GM19240 (cell line): ENCODE data around the gene ESPNL.

Source experiments
- DNase-seq: peaks from one replicate; pipeline ENCODE4 v3.0.0; 2011; ENCODE audit warnings: low spot score; ENCODE audit not compliant: insufficient read length

The ESPNL gene

DNA sequence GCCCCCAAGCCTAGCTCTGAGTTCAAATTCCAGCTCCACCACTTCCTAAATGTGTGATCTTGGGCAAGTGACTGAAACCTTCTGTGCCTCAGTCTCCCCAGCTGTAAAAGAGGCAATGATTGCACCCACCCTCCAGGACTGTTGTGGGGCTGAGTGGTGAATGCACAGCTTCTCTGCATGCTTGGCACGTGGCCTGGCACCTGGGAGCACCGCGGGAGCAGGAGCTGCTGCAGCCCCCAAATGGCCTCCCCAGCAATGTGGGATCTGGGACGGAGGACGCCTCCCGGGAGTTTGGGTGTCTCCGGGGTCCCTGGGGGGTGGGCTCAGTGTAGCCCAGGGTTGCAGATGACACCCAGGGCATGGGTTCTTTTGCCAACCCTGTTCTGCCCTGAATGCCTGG is 39.9 kb downstream of the ESPNL start:
- DNase-seq = no peak

DNA sequence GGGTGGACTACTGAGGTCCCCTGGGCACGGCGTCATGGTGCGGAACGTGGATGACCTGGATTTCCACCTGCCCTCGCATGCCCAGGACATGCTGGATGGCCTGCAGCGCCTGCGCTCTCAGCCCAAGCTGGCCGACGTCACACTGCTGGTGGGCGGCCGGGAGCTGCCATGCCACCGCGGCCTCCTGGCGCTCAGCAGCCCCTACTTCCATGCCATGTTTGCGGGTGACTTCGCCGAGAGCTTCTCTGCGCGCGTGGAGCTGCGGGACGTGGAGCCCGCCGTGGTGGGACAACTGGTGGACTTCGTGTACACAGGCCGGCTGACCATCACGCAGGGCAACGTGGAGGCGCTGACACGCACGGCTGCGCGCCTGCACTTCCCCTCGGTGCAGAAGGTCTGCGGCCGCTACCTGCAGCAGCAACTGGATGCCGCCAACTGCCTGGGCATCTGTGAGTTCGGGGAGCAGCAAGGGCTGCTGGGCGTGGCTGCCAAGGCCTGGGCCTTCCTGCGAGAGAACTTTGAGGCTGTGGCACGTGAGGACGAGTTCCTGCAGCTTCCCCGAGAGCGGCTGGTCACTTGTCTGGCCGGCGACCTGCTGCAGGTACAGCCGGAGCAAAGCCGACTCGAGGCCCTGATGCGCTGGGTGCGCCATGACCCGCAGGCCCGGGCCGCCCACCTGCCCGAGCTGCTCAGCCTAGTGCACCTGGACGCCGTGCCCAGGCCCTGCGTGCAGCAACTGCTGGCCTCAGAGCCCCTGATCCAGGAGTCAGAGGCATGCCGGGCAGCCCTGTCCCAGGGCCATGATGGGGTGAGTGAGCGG is 40.8 kb downstream of the ESPNL start:
- DNase-seq = no peak

DNA sequence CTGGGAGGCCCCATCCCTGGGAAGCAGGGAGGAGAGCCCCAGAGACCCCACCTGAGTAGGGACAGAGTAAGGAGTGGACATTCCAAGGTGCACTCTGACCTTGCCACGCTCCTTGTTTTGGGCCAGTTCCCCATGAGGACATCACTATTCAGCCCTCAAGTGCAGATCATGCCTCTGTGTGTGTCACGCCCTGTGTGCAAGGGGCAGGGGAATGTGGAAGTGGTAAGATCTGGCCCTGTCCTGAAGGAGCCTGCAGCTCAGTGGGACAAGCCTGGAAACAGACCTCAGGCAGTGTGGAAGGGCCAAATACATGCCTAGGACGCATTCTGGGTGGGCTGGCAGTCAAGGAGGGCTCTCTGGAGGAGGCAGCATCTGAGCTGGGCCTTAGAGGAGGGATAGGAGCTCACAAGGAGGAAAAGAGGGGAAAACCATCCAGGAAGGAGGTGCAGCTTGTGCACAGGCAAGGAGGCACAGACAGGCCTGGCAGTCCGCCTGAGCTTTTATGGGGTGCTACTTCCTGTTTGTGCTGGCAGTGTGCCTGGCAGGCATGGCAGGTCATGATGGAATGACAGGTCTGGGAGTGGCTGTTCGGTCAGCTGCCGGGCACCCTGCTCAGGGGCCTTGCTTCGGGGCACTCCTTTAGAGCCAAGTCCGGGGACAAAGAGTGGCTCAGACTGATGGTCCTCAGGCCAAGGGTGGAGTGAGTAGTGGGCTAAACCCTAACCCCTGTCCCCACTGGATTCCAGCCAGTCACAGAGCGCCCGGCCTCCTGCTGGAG is 41.6 kb downstream of the ESPNL start:
- DNase-seq = no peak

DNA sequence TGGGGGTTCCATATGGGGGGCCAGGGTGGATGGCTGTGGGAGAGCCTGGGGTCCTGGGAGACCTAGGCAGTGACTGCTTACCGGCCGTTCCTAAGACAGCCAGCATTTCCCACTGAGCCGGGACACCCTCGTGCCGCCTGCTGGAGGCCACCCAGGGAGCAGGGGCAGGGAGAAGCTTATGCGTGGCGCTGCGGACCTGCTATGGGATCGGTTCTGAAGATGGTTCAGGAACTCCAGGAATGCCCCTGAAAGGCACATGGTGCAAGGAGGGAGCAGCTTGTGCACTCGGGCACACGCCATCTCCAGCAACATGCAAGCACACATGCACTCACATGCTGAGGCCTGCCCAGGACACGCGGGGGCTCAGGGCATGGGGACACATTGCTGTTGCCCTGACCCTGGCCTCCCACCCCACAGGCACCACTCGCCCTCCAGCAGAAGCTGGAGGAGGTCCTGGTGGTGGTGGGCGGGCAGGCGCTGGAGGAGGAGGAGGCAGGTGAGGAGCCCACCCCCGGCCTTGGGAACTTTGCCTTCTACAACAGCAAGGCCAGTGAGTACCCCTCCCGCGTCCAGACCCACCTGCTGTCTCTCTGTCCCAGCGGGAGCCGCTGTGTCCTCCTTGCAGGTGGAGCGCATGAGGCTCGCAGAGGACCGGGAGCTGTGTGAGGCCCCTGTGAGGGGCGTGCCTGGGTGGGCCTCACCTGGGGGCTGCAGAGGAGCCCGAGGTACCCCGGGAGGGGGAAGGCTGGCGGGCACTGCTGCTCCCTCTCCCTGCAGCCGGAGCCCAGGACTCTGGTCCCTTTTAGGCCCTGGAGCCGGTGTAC is 42.5 kb downstream of the ESPNL start:
- DNase-seq = no peak

DNA sequence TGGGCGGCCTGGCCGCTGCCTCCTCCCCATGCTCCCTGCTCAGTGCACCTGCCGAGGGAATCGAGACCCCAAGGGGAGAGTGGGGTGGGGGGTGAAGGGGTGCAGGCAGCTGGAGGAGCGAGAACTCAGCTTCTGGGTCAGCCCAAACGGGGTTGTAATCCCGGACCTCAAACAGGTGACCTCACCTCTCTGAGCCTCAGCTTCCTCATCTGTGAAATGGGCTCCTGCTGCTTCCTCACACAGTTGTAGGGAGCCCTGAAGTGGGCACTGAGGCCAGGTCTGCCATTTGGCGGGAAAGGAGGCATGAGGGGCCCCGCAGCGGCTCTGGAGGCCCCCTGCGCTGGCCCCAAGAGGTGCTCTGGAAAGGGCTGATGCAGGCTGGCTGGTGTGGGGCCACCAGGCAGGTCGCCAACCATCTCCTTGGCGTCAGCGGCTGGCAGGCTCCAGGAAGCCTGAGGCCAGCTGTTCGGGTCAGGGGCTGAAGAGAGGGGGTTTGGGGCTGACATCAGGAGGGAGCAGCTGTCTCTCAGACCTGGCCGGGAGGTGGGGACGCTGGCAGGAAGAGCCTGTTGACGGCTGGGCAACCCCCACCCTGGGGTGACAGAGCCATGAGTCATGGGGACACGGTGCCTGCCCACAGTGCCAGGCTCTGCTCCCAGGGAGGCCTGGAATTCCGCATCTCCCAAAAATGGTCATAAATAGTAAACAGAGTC is 43.3 kb downstream of the ESPNL start:
- DNase-seq = no peak

DNA sequence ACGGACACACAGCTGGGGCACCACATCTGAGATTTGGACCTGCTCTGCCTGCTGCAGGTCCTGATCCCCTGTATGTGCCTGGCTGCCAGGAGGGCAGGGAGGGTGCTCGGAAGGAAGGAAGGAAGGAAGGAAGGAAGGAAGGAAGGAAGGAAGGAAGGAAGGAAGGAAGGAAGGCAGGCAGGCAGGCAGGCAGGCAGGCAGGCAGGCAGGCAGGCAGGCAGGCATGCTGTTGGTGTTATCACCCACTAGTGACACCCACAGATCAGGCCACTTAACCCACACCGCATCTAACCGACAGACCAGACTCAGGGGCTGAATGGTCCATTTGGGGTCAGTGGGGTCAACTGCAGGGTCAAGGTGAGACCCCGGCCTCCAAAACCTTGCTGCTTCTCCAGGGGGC is 44.1 kb downstream of the ESPNL start:
- DNase-seq = no peak

DNA sequence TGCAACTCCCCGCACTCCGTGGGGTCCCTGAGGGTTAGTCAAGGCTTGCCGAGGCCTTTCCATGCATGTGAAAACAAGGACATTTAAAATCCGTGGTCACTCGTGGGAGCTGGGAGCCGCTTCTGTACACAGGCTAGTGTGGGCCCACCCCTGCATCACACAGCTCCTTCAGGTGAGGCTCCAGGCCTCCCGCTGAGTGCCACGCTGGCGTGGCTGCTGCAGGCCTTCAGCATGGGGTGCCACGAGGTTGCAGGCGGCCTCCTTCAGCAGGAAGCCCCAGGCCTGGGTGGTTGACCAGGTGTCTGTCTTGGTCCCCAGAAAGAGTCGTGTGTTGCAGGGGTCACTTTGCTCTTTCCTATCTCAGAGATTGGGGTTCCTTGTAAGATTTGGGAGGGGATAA is 44.9 kb downstream of the ESPNL start:
- no peak for DNase-seq

DNA sequence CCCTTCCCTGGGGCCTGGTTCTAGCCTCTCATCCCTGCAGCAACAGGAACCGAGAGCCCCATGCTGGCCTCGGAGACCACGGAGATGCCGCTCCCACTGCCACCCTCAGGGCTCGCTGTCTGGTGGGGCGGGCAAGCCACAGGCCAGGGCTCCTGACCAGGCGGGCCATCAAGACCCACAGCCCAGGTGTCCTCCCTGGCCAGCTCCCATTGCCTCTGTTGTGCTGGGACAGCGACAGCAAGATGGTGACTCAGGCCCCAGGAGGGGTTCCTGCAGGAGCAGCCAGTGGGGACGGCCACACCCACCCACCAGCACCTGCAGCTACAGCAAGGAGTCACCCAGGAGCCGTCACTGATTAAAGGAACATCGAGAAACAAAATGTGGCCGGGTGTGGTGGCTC is 45.7 kb downstream of the ESPNL start:
- DNase-seq = no peak

DNA sequence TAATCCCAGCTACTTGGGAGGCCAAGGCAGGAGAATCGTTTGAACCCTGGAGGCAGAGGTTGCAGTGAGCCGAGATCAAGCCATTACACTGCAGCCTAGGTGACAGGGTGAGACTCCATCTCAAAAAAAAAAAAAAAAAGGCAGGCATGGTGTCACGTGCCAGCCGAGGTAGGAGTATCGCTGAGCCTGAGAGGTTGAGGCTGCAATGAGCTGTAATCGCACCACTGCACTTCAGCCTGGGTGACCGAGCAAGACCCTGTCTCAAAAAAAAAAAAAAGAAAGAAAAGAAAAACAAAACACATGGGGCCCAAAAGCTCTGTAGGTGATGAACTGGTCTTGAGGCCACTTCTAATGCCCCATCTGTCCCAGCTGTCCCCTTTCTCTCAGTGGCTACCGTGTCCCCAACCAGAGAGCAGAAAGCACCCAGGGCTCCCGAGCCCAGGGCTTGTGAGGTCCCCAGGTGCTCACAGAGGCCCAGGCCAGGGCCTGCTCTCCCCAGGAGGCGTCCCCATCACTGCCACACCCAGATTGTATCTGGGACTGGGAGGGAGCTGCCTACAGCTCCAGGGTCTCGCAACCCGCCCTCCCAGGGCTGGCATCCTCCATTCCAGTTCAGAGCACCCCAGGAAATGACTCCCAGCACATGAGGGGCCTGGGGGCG is 46.9 kb downstream of the ESPNL start:
- DNase-seq = no peak

DNA sequence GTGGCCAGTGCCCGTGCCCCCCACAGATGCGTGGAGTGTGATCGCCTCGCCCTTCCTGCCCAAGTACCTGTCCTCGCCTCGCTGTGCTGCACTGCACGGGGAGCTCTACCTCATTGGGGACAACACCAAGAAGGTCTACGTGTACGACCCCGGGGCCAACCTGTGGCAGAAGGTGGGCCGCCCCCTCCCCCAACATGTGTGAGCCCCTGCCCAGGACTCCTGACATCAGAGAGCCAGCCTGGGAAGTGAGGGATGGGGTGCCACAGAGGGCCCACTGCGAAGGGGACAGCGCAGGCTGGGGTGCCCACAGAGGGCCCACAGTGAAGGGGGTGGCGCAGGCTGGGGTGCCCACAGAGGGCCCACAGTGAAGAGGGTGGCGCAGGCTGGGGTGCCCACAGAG is 48.8 kb downstream of the ESPNL start:
- DNase-seq = no peak

DNA sequence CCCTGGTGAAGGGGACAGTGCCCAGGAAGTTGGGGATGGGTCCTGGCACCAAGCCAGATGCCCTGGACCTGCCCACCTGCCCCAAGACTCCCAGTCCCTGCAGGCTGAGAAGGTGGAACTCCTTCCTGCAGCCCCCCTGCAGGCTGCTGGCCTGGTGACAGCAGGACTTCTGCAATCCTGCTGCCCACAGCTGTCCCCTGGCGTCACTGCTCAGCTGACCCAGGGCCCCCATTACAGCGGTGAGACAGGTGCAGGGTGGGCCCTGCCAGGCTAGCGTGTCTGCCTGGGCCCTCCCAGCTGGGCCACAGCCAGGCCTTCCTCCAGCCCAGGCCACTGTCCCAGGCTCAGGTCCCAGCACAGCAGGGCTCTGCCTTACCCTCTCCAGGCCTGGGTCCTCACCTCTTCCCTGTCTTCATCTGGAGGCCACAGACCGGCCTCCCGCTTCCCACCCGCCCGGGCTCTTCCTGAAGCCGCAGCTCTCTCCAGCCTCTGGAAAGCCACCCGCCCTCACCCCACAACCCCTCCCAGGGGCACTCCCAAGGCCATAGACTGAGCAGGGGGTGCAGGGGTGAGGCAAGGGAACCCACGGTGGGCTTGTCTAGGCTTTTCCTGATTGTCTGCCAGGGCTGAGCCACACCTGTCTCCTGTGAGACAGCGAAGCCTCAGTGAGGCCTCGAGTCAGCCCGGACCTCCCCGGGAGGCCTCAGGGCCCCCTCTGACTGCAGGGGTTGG is 49.9 kb downstream of the ESPNL start:
- DNase-seq = no peak

DNA sequence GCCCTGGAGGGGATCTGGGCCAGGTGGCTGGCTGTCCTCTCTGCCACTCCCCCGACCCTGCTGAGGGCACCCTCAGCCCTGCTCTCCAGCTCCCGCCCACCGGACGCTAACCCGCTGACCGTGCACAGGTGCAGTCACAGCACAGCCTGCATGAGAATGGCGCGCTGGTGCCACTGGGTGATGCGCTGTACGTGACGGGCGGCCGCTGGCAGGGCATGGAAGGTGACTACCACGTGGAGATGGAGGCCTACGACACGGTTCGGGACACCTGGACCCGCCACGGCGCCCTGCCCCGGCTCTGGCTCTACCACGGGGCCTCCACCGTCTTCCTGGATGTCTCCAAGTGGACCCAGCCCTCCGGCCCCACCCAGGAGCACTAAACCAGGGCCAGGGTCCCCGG is 50.5 kb downstream of the ESPNL start:
- DNase-seq = no peak

DNA sequence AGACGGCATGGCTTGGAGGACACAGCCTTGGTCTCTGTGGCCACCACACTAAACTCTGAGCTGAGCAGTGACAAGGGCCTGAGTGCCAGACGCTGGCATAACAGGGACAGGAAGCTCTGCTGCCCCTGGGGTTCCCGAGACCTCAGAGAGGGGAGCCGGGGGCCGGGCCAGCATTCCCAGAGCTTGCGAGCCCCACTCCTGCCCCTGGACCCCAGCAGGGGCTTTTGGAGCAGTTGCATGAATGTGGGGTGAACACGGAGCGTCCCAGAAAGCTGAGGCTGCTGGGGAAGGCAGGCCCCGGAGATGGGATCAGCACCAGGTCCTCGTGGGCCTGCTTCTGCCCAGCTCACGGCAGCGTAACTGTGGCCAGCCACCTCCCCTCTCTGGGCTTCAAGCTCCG is 51.1 kb downstream of the ESPNL start:
- DNase-seq = no peak

DNA sequence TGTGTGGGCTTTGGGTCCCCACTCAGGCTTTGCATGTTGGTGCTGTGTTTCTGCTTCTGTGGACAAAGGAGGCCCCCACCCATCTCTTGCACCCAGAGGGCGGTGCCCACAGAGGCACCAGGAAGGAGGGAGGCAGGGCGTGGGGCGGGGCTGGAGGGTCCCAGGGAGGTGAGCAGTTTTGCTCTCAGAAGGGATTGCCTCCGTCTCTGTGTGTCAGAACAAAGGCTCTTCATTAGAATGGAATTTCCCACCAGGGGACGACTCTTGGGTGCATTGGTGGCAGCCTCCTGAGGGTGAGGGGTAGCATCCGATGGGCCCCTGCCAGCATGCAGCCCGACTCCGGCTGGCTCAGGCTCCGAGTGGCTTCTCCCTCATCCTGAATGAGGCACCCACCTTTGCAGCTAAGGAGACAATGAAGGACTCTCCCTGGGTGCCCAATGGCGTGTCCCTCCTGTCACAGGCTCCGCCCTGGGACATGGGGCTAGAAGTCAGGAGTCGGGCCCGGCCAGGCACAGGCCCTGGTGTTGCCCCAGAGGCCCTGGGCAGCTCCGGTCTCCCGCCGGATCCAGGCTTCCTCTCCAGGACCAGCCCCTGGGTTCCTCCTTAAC is 51.6 kb downstream of the ESPNL start:
- DNase-seq = no peak

DNA sequence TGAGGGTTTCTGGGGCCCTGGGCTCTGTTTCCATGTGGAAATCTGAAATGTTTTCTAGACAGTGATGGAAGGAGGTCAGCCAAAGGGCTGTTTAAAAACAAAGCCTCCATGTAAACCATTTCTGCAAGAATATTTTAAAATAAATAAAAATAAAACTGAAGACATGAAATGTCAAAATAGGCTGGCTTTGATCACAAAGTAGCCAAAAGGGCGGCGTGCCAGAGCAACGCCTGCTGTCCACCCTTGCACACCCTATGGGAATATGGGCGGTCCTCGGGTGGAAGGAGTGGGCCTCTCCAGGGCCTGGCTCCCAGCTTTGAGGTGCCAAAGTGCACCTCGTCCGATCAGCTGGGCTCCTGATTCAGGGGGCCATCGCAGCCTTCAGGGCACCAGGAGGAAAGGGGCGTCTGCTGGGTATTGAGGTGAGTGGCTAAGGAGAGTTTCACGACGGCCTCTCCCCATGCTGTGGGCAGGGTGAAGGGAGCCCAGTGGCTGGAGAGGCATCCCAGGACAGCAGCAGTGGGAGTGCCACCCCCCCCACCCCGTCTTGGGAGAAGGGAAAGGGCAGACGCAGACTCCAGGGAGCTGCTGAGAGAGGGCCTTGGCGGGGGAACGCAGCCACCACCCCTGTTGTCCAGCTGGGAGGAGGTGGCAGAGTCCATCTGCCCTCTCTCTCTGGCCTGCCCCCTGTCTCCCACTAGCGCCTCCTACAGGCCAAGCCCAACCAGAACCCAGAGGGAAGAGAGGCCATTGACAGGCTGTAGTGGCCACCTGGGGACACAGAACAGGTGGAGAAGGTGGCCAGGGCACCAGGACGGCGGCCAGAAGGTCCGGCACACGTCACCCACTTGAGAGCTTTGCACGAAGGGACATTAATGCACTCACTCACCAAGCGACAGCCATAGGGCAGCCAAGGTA is 52.9 kb downstream of the ESPNL start:
- DNase-seq = no peak

DNA sequence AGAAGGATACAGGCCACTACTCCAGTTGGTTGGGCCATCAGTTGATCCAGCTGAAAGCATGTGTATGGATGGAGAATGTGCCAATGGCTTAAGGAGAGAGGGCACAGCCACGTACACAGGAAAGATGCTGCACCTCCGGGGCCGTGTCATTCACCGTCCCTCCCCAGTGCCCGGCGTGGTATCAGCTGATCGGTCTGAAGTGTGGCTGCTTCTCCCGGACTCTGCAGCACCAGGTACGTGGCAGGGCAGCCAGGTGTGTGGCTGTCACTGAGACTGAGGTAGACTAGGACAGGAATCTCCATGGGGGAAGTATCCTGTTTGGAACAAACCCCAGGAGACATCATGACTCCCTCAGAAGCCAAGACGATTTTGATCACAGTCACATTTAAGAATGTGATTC is 54.4 kb downstream of the ESPNL start:
- no peak for DNase-seq

DNA sequence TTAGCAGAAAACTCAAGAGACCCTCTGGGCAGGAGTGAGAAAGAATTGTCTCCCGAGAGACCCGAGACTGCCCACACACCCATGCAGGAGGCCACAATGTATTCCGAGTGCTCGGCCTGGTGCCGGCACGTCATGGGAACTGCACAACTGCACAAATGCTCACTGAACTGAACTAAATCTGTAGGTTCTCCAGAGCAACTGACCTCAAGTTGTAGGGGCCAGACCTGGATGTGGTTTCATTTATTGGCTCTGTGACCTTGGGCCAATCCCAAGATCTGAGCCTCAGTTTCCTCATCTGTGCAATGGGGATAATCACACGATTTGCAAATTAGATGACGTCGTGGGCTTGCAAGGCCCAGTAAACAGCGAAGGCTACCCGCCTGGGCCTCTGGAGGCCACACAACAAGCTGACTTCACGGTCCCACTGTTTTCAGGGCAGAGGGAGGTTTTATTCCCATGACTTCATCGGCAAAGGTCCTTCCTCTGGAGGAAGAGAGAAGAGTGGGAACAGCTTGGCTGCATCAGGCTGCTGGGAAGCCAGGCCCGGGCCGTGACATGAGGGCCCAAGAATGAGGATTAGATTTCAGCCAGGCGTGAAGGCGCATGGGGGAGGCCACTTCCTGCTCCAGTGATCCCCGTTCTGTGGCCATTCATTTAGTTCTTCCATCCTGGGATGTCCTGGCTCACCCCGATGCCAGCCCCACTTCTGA is 55.1 kb downstream of the ESPNL start:
- DNase-seq = no peak
